ENCODE measurements around the gene MAP2K5.

The MAP2K5 gene

DNA sequence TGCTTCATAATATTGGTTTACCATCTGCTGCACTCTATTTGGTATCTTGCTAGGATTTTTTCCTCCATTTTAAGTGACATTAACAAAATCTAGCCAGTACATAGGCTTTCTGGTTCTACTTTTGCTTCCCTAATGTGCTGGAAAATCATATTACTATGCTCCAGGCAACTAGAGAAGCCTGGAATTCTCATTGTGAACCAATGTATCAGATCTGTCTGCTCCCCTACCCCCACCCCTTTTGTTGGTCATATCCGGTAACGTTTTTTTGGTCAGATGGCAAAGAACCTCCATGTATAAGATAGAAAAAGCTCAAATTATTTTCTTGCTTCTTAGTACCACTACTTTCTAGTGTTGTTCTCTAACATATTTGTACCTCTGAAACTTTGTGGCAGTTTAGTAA, 17.1 kb downstream of the MAP2K5 start:
- DNase-seq (ENCODE audit: low spot score), result no peak

DNA sequence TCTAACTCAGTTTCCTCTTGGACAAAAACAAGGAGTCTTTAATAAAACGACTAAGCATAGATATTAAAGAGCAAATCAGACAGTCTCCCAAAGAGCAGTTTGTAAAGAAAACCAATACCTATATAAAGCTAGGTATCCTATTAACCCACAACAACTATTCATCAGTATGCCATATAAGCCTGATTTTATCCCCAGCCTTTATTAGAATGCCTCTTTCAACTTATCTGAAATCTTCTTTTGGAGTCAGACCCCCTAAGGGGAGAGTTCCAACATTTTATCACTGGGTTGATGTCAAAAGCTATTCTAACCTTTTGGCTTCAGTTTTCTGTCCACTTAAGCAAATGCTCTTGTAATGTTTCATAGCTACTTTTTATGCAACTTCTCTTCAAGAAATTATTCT, 17.8 kb downstream of the MAP2K5 start:
- DNase-seq (ENCODE audit: low spot score), result no peak

- DNase-seq (ENCODE audit: low spot score), result no peak
These were observed 20.6 kb downstream of the MAP2K5 start for GRCh38 chr15:67563092-67563491.

- no peak for DNase-seq (ENCODE audit: low spot score)
These were observed 21.8 kb downstream of the MAP2K5 start for GRCh38 chr15:67564021-67564967.

DNA sequence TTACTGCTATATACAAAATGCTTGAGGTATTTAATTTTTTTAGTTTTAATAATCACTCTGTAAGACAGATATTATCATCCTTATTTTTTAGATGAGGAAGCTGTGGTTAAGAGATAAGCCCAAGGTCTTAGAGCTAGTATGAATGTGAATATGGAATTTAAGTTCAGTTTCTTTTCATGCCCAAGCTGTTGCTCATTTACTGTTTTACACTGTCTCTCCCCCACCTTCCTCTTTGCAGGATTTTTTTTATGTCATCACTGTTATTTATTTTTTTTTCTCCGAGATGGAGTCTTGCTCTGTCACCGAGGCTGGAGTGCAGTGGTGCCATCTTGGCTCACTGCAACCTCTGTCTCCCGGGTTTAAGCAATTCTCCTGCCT, 22.5 kb downstream of the MAP2K5 start:
- DNase-seq (ENCODE audit: low spot score), result no peak

GRCh38 chr15:67569668-67570067, 27.2 kb downstream of the MAP2K5 start:
- no peak for DNase-seq (ENCODE audit: low spot score)

- DNase-seq (ENCODE audit: low spot score), result no peak
These were observed 28.6 kb downstream of the MAP2K5 start for GRCh38 chr15:67570875-67571647.

DNA sequence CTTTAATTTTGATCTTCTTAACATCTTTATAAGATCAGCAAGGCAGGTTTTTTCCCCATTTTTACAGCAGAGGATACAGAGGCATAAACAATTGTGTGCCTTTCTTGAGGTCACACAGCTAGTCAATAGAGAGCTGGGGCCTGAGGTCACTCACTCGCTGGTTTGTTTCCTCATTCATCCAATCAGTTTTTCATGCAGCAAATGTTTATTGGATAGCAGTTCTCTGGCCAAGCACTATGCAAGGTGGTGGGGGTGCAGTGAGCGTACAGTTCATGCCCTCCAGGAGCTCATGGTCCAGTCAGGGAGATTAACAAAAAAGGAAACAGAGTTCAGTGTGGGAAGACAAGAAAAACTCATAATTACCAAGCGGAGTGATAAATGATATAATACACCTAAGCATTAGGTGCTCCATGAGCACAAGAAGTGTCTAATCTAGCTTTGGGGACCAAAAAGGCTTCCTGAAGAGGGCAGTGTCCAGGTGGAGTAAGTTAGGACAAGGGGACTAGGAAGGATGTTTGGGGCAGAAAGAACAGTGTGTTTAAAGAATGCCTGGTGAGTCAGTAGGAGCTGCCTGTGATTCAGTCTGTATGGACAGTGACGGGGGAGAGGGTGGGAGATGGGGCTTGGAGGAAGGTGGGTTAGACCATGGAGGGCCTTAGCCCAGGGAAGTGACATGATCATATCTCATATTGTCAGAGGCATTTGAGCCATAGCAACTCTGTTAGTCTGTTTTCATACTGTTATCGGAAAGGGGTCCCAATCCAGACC, 29.3 kb downstream of the MAP2K5 start:
- no peak for DNase-seq (ENCODE audit: low spot score)

GRCh38 chr15:67573194-67573593, 30.7 kb downstream of the MAP2K5 start:
- DNase-seq (ENCODE audit: low spot score), result no peak

DNA sequence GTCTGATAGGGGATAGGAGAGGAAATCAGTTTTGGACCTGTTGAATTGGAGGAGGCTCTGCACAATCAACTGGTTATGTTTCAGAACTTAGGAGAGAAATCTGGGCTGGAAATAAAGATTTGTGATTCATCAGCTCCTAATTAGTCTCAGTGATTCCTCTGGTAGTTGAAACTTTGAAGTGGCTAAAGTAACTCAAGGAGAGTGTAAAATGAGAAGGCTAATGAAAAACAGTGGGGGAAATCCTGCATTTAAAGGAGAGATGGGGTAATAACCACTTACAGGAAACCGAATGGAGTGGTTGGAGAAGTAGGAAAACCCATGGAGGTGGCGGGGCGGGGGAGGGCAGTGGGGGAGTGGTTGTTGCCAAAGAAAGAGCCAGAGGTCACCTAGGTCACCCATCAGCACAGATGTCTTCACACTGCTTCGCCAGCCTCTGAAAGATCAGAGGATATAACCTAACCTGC, 32.6 kb downstream of the MAP2K5 start:
- DNase-seq (ENCODE audit: low spot score), result no peak

GRCh38 chr15:67578020-67578600, 35.6 kb downstream of the MAP2K5 start:
- no peak for DNase-seq (ENCODE audit: low spot score)

- DNase-seq (ENCODE audit: low spot score), result no peak
These were observed 36.7 kb downstream of the MAP2K5 start for GRCh38 chr15:67579164-67579563.

DNA sequence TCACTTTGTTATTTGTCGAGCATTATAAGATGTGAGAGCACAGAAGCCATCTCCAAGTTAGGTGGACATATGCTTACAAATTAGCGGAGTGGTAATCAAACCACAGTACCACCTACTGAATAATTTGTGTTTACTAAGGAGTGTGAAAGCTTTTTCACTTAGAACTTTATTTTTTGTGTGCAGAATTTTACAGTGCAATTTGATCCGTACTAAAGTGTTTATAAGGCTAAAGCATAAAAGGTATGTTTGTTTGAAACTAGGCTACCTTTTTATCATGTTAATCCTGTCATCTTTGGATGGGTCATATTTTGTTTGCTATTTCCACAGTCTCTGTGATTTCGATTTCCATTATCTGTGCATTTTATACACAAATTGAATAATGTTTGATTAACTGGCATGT, 37.5 kb downstream of the MAP2K5 start:
- no peak for DNase-seq (ENCODE audit: low spot score)

GRCh38 chr15:67584157-67584556, 41.7 kb downstream of the MAP2K5 start:
- no peak for DNase-seq (ENCODE audit: low spot score)

- DNase-seq (ENCODE audit: low spot score), result no peak
These were observed 43.2 kb downstream of the MAP2K5 start for GRCh38 chr15:67585681-67586080.

GRCh38 chr15:67587331-67587730, 44.8 kb downstream of the MAP2K5 start:
- no peak for DNase-seq (ENCODE audit: low spot score)

- no peak for DNase-seq (ENCODE audit: low spot score)
These were observed 45.3 kb downstream of the MAP2K5 start for GRCh38 chr15:67587754-67588153.

DNA sequence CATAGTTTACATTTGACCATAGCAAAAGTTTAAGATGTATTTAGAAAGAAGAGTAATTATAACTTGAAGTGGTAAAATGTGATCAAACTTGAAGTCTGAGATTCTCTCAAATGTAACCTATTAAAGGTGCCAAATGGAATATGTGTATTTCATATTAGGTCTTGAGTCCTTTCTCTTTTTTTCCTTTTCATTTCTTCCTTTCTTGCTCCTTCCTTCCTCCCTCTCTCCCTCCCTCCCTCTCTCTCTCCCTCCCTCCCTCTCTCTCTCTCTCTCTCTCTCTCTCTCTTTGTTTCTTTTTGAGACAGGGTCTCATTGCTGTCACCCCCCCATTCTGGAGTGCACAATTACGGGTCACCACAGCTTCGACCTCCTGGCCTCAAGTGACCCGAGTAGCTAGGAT, 47.7 kb downstream of the MAP2K5 start:
- DNase-seq (ENCODE audit: low spot score), result no peak

GRCh38 chr15:67592245-67592644, 49.7 kb downstream of the MAP2K5 start:
- no peak for DNase-seq (ENCODE audit: low spot score)

DNA sequence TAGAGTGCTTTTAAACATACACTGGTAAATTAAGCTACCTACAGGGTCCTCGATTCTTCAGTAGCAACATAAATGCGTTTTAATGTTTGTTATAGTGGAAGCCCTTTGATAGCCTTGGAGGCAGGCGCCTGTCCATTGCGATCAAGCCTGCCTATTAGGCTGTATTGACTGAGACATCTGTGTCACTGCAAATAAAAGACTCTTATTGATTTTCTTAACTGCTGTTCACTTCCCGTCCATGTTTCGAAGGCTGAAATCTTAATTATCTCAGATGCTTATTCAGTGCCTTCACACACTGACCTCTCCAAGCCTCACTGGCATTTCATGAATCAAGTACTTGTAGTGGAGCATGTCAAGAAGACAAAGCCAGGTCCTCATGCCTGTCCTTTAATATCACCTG, 51.1 kb downstream of the MAP2K5 start:
- DNase-seq (ENCODE audit: low spot score), result no peak

DNA sequence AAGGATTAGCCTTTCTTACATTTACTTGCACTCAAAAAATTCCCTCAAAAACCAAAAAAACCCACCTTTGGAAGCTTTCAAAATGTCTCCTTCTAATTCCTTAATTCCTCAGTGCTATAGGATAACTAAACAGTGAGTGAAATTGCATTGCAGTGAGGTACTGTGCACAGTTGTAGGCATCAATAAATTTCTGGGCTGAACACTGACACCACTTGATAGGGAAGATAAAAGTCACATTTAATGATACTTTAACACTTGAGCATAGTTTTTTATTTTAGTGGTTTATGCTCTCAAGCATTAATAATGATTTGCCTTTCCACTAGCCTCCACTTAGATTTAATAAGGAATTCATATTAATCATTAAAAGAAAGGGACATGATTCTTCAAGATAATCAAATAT, 52.3 kb downstream of the MAP2K5 start:
- no peak for DNase-seq (ENCODE audit: low spot score)

GRCh38 chr15:67595572-67595971, 53.1 kb downstream of the MAP2K5 start:
- DNase-seq (ENCODE audit: low spot score), result no peak
